PC-3 (cell line): Measurements from ENCODE around the gene RBM4B. TPM values are rescaled to one million over a fixed set of nuclear protein-coding genes. Genes with fewer than 3 reads are reported as not detected.

Source experiments
- ATAC-seq: fragments of 200-7000 bp; cut with Tn5 transposase; 2 replicates; pipeline ENCODE4 v1.9.1; 2020; ENCODE audit warnings: mild to moderate bottlenecking, moderate library complexity
- BruUV-seq: library from RNA; stranded (reverse); fragments of 400-500 nt; replicated peaks from 2 replicates; lab custom pipeline; 2021; lab: Mats Ljungman, UMichigan
- CTCF ChIA-PET: fragments of 300-600 bp; sonication (Branson Sonifier 250); formaldehyde crosslinking; loops from one replicate; lab custom pipeline; 2022; ENCODE audit warnings: antibody characterized with exemption; lab: Charles Lee
- POLR2A ChIA-PET: fragments of 300-600 bp; sonication (Branson Sonifier 250); formaldehyde crosslinking; loops from one replicate; lab custom pipeline; 2022; ENCODE audit warnings: antibody characterized with exemption; ENCODE audit not compliant: unreplicated experiment; lab: Charles Lee
- DNase-seq: peaks from one replicate; pipeline ENCODE4 v3.0.0-alpha.2; 2015
- H2AFZ ChIP-seq: fragments of 300-600 bp; sonication (generic); 2 replicates; pipeline ENCODE4 v1.6.0; 2016; ENCODE audit warnings: antibody characterized with exemption, low read length
- H3F3A ChIP-seq: fragments of 300-600 bp; sonication (generic); one replicate; pipeline ENCODE4 v1.6.0; 2017; ENCODE audit warnings: antibody characterized with exemption, low read length, control low read depth, mild to moderate bottlenecking; ENCODE audit not compliant: unreplicated experiment
- H3K27ac ChIP-seq: fragments of 300-600 bp; sonication (generic); 2 replicates; pipeline ENCODE4 v1.5.1; 2016; ENCODE audit warnings: mild to moderate bottlenecking, low read length
- H3K27me3 ChIP-seq: fragments of 300-600 bp; sonication (generic); 2 replicates; pipeline ENCODE4 v1.6.1; 2016; ENCODE audit warnings: low read length, mixed read lengths
- H3K36me3 ChIP-seq: fragments of 300-600 bp; sonication (generic); 2 replicates; pipeline ENCODE4 v1.6.1; 2016; ENCODE audit warnings: low read depth, mixed run types, low read length, mixed read lengths
- H3K4me1 ChIP-seq: fragments of 300-600 bp; sonication (generic); 2 replicates; pipeline ENCODE4 v1.5.1; 2016; ENCODE audit warnings: low read length; ENCODE audit not compliant: insufficient read depth
- H3K4me2 ChIP-seq: fragments of 300-600 bp; sonication (generic); 2 replicates; pipeline ENCODE4 v1.6.0; 2016; ENCODE audit warnings: low read length
- H3K4me3 ChIP-seq: fragments of 300-600 bp; sonication (generic); 2 replicates; pipeline ENCODE4 v1.5.1; 2016; ENCODE audit warnings: mild to moderate bottlenecking, low read length, mixed read lengths
- H3K79me2 ChIP-seq: fragments of 300-600 bp; sonication (generic); 2 replicates; pipeline ENCODE4 v1.6.1; 2017; ENCODE audit warnings: low read length, mixed read lengths
- H3K9ac ChIP-seq: fragments of 300-600 bp; sonication (generic); 2 replicates; pipeline ENCODE4 v1.6.0; 2016; ENCODE audit warnings: mild to moderate bottlenecking, low read length
- H3K9me2 ChIP-seq: fragments of 300-600 bp; sonication (generic); replicated peaks from 2 replicates; pipeline ENCODE4 v1.6.1; 2016; ENCODE audit warnings: mixed run types, low read length, mixed read lengths
- H3K9me3 ChIP-seq: fragments of 300-600 bp; sonication (generic); 2 replicates; pipeline ENCODE4 v1.6.1; 2016; ENCODE audit warnings: low read length, mixed read lengths
- H4K20me1 ChIP-seq: fragments of 300-600 bp; sonication (generic); 2 replicates; pipeline ENCODE4 v1.6.1; 2016; ENCODE audit warnings: low read length, mixed read lengths
- EZH2 ChIP-seq: fragments of 300-600 bp; sonication (generic); IDR thresholded peaks from one replicate; pipeline ENCODE4 v1.6.1; 2017; ENCODE audit warnings: antibody characterized with exemption, mild to moderate bottlenecking, low read length; ENCODE audit not compliant: unreplicated experiment
- EZH2phosphoT487 ChIP-seq: fragments of 300-600 bp; sonication (generic); IDR thresholded peaks from 2 replicates; pipeline ENCODE4 v1.6.1; 2018; ENCODE audit warnings: mild to moderate bottlenecking, antibody characterized with exemption, low read length, borderline replicate concordance
- intact Hi-C: fragments of 100-400 bp; cut with micrococcal nuclease; formaldehyde crosslinking; loops from 2 replicates; pipeline ENCODE4 v1.9.0; 2023
- total RNA-seq: library from RNA; depleted of rRNA; stranded (reverse); fragments of >200 nt; gene quantifications from 2 replicates; pipeline ENCODE4 v1.2.3, GENCODE V29; 2014
- TF ChIP-seq, protein P1 (sequence below): fragments of 300-600 bp; sonication (generic); conservative IDR thresholded peaks from 2 replicates; pipeline ENCODE4 v1.5.1; 2017; ENCODE audit warnings: antibody characterized with exemption, low read depth, mild to moderate bottlenecking, low read length

The RBM4B gene
- total RNA-seq, 1 experiment from 2014 or later: 40.2 TPM

DNA sequence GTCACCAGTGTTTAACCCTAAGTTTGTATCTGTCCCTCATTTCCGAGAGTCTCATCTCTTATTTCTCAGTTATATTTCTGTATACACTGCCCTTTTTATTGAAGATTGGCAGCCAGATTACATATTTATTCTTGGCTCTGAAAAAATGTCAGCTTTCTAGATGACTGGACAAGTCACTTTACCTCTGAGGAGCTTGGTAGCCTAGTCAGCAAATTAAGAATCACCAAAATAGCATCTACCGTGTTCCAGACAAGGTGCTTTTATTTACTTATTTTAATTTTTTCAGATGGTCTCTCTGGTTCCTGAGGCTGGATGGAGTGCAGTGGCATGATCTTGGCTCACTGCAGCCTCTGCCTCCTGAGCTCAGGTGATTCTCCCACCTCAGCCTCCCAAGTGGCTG, 44.7 kb downstream of the RBM4B start:
- no peak overlapping the region for H3K9ac ChIP-seq
- BruUV-seq: no TSS peak
- H3K27me3 ChIP-seq: no peaks in the 10 kb centered on the region
- H3F3A ChIP-seq: peaks cover 6% of the 10 kb centered on the region
- H3K4me1 ChIP-seq: peaks cover 5% of the 10 kb centered on the region; the same call in 1 of the 2 replicates
- TF ChIP-seq EZH2: no peak
- TF ChIP-seq, protein P1, sequence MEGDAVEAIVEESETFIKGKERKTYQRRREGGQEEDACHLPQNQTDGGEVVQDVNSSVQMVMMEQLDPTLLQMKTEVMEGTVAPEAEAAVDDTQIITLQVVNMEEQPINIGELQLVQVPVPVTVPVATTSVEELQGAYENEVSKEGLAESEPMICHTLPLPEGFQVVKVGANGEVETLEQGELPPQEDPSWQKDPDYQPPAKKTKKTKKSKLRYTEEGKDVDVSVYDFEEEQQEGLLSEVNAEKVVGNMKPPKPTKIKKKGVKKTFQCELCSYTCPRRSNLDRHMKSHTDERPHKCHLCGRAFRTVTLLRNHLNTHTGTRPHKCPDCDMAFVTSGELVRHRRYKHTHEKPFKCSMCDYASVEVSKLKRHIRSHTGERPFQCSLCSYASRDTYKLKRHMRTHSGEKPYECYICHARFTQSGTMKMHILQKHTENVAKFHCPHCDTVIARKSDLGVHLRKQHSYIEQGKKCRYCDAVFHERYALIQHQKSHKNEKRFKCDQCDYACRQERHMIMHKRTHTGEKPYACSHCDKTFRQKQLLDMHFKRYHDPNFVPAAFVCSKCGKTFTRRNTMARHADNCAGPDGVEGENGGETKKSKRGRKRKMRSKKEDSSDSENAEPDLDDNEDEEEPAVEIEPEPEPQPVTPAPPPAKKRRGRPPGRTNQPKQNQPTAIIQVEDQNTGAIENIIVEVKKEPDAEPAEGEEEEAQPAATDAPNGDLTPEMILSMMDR: no peak
- no peak for TF ChIP-seq EZH2phosphoT487
- ATAC-seq (no peak), DNase-seq (no peak)
- ChIA-PET POLR2A (no interaction called here), CTCF (no interaction called here)
- peaks cover 100% of the 10 kb centered on the region for H3K79me2 ChIP-seq
- peaks cover 45% of the 10 kb centered on the region for H3K36me3 ChIP-seq
- peaks cover 44% of the 10 kb centered on the region for H4K20me1 ChIP-seq
- no peak overlapping the region for H3K4me3 ChIP-seq
- intact Hi-C loops: no loop called here
- H2AFZ ChIP-seq: no peak overlapping the region
- no peaks in the 10 kb centered on the region for H3K9me3 ChIP-seq
- H3K9me2 ChIP-seq: no peaks in the 10 kb centered on the region
- H3K4me2 ChIP-seq: no peak overlapping the region
- H3K27ac ChIP-seq: no peak overlapping the region

- intact Hi-C loops: no loop called here
- POLR2A ChIA-PET: no interaction called here
- ATAC-seq (no peak), DNase-seq (no peak)
- Histone ChIP-seq H2AFZ (no peak overlapping the region), H3K4me2 (no peak overlapping the region), H3K9me2 (no peaks in the 10 kb centered on the region), H3K36me3 (peaks cover 56% of the 10 kb centered on the region), H3F3A (peaks cover 8% of the 10 kb centered on the region), H3K4me3 (no peak overlapping the region), H3K9ac (no peak overlapping the region), H3K9me3 (no peaks in the 10 kb centered on the region), H3K27ac (no peak overlapping the region), H4K20me1 (peaks cover 55% of the 10 kb centered on the region), H3K27me3 (no peaks in the 10 kb centered on the region), H3K4me1 (no peaks in the 10 kb centered on the region), H3K79me2 (peaks cover 100% of the 10 kb centered on the region)
- no peak for TF ChIP-seq EZH2phosphoT487
- TF ChIP-seq, protein P1: no peak
- no peak for TF ChIP-seq EZH2
- BruUV-seq: no TSS peak
- CTCF ChIA-PET: no interaction called here
Observed at GRCh38 chr11:66631883-66632282, 45.8 kb downstream of the RBM4B start.

DNA sequence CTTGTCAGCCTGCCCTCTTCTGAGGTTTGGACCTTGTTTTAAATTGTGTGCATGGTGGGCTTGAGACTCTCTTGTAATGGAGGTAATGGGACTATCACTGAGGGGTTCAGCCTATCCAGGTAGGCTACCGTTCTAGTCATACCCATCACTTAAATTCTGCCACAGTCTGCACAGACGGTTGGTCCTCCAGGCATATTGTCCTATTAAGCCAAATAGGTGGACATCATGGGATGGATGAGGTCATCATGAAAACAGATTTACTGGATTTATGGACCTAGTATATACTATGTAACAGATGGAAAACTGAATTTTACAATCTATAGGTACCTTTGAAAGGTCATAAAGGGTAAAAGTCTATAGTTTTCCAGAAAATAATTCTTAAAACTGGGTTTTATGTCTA, 48.3 kb downstream of the RBM4B start:
- Histone ChIP-seq H3K4me2 (no peak overlapping the region), H4K20me1 (peaks cover 78% of the 10 kb centered on the region), H2AFZ (no peak overlapping the region), H3K36me3 (peaks cover 78% of the 10 kb centered on the region), H3K9ac (no peak overlapping the region), H3F3A (peaks cover 9% of the 10 kb centered on the region), H3K9me2 (no peaks in the 10 kb centered on the region), H3K27me3 (no peaks in the 10 kb centered on the region), H3K4me3 (no peak overlapping the region), H3K79me2 (peaks cover 100% of the 10 kb centered on the region), H3K27ac (no peak overlapping the region), H3K9me3 (no peaks in the 10 kb centered on the region), H3K4me1 (no peaks in the 10 kb centered on the region)
- ATAC-seq (no peak), DNase-seq (no peak)
- POLR2A ChIA-PET: interaction anchor here (0.6 to 0.7 kb wide), 2 partner anchors 20 to 234 kb away, joined by 4 to 5 read pairs; no protein-coding TSS in a partner anchor
- intact Hi-C loops: no loop called here
- CTCF ChIA-PET: no interaction called here
- no TSS peak for BruUV-seq
- TF ChIP-seq EZH2phosphoT487 (no peak), EZH2 (no peak)
- TF ChIP-seq, protein P1: no peak
